GM10248 (cell line): ENCODE data around the gene TNFRSF4.
"Not testable (repeated sequence)": the region's sequence is repeated elsewhere in the genome, so short reads cannot be mapped to it uniquely, and the experiment has no call there.

Experiments
- CTCF ChIA-PET: fragments of 300-600 bp; sonication (Branson Sonifier 250); formaldehyde crosslinking; extraction: SDS; loops from one replicate; lab custom pipeline; 2021; ENCODE audit warnings: antibody characterized with exemption; lab: Yijun Ruan, JAX
- POLR2A ChIA-PET: fragments of 350-650 bp; sonication (Branson Sonifier 250); formaldehyde crosslinking; extraction: SDS; loops from one replicate; lab custom pipeline; 2020; ENCODE audit warnings: antibody characterized with exemption; lab: Yijun Ruan, JAX
- DNase-seq: peaks from one replicate; pipeline ENCODE4 v3.0.0; 2012; ENCODE audit errors: extremely low spot score
- CTCF ChIP-seq: IDR thresholded peaks from 2 replicates; pipeline ENCODE4 v1.5.1; 2012; ENCODE audit warnings: mild to moderate bottlenecking, low read depth; ENCODE audit errors: extremely low read depth, missing control alignments, control extremely low read depth

TNFRSF4 gene

GRCh38 chr1:1176931-1177330, 37.0 kb downstream of the TNFRSF4 start:
- POLR2A ChIA-PET, result no interaction called here
- DNase-seq, result no peak
- CTCF ChIA-PET, result no interaction called here
- TF ChIP-seq CTCF, result no peak

GRCh38 chr1:1176063-1176761, 37.7 kb downstream of the TNFRSF4 start:
- POLR2A ChIA-PET, CTCF ChIA-PET, DNase-seq: not testable (repeated sequence)

- POLR2A ChIA-PET, result no interaction called here
- CTCF ChIA-PET, result no interaction called here
- no peak for TF ChIP-seq CTCF
- DNase-seq, result no peak
These were observed 38.5 kb downstream of the TNFRSF4 start for GRCh38 chr1:1175221-1176062.

- TF ChIP-seq CTCF, result no peak
- CTCF ChIA-PET, result interaction anchor here (1.0 to 1.6 kb wide), 2 partner anchors 52 to 189 kb away, joined by 3 to 7 read pairs; no protein-coding TSS in a partner anchor
- POLR2A ChIA-PET, result no interaction called here
- no peak for DNase-seq
These were observed 40.0 kb downstream of the TNFRSF4 start, which contains the start of gene TTLL10 for GRCh38 chr1:1173793-1174415. TTLL10 (plus strand) TSS chr1:1173880; CDS start chr1:1179216, 5,336 bp downstream.

GRCh38 chr1:1173061-1173792, 40.7 kb downstream of the TNFRSF4 start:
- TF ChIP-seq CTCF, result no peak
- DNase-seq, result no peak
- POLR2A ChIA-PET, result no interaction called here
- CTCF ChIA-PET, result interaction anchor here (1.0 to 3.6 kb wide), 3 partner anchors 51 to 189 kb away, joined by 3 to 17 read pairs (median 7); no protein-coding TSS in a partner anchor

GRCh38 chr1:1171546-1172340, 42.2 kb downstream of the TNFRSF4 start:
- CTCF ChIA-PET, result interaction anchor here (0.8 to 3.6 kb wide), 3 partner anchors 10 to 170 kb away, joined by 3 to 17 read pairs (median 3); no protein-coding TSS in a partner anchor
- POLR2A ChIA-PET, result no interaction called here
- TF ChIP-seq CTCF, result no peak
- no peak for DNase-seq
